AG09319 (cell line): Measurements from ENCODE around the gene ATG9B.

Experiments
- DNase-seq: peaks from one replicate; pipeline ENCODE4 v3.0.0-alpha.2; 2010; ENCODE audit warnings: low read depth; ENCODE audit errors: extremely low read depth
- TF ChIP-seq, protein P1 (sequence below): IDR thresholded peaks from 2 replicates; pipeline ENCODE4 v1.5.1; 2011; ENCODE audit warnings: low read depth, mild to moderate bottlenecking, inconsistent platforms, low read length, moderate library complexity

ATG9B gene

GRCh38 chr7:151066273-151066974, 42.1 kb upstream of the ATG9B start:
- DNase-seq = no peak
- TF ChIP-seq, protein P1, sequence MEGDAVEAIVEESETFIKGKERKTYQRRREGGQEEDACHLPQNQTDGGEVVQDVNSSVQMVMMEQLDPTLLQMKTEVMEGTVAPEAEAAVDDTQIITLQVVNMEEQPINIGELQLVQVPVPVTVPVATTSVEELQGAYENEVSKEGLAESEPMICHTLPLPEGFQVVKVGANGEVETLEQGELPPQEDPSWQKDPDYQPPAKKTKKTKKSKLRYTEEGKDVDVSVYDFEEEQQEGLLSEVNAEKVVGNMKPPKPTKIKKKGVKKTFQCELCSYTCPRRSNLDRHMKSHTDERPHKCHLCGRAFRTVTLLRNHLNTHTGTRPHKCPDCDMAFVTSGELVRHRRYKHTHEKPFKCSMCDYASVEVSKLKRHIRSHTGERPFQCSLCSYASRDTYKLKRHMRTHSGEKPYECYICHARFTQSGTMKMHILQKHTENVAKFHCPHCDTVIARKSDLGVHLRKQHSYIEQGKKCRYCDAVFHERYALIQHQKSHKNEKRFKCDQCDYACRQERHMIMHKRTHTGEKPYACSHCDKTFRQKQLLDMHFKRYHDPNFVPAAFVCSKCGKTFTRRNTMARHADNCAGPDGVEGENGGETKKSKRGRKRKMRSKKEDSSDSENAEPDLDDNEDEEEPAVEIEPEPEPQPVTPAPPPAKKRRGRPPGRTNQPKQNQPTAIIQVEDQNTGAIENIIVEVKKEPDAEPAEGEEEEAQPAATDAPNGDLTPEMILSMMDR = no peak

- no peak for DNase-seq
- TF ChIP-seq, protein P1 = no peak
Observed at GRCh38 chr7:151065516-151065915, 41.2 kb upstream of the ATG9B start.

DNA sequence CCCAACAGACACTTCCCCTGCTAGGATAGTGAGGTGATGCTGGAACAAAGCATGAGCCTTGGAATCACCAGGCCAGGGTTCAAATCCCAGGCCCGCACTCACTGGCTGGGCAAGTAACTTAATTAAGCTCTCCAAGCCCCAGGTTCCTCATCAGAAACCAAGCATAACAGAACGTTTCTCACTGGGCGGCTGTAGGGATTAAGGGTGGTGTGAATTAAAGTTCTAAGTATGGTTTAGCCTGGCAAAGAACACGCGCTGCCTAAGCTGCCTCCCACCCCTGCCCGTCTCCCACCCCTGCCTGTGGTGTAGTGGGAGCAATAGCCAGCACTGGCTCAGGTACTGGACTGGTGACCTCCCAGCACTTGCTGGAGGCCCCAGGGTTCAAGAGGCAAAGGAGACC, 40.7 kb upstream of the ATG9B start:
- TF ChIP-seq, protein P1 = no peak
- DNase-seq = no peak

DNA sequence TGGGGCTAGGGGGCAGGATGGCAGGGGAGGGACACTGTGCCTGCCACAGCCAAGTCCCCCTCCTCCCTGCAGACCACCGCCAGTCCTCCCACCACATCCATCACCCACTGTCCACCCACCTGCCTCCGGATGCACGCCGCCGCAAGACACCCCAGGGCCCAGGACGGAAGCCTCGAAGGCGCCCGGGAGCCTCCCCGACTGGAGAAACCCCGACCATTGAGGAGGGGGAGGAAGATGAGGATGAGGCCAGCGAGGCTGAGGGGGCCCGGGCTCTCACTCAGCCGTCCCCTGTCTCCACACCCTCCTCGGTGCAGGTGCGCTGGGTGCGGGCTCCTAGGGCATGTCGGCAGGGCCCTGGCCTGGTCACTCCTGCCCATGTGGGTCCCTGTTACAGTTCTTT, 40.2 kb upstream of the ATG9B start:
- no peak for DNase-seq
- TF ChIP-seq, protein P1 = no peak

DNA sequence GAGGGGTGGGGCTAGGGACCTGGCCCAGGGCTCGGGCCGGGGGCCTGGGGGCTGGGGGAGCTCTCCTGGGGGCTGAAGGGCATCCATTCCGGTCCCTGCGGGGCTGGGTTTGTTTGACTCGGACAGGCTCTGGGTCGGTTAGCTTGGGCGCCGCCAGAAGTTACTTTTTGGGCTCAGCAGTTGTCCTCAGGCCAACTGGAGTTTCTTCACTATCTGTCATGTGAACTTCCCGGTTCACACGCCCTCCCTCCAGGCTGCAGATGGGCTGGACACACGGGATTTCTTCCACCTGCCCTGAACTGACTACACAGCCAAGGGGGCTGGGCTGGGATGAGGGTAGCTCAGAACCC, 38.9 kb upstream of the ATG9B start:
- no peak for DNase-seq
- TF ChIP-seq, protein P1 = no peak

DNA sequence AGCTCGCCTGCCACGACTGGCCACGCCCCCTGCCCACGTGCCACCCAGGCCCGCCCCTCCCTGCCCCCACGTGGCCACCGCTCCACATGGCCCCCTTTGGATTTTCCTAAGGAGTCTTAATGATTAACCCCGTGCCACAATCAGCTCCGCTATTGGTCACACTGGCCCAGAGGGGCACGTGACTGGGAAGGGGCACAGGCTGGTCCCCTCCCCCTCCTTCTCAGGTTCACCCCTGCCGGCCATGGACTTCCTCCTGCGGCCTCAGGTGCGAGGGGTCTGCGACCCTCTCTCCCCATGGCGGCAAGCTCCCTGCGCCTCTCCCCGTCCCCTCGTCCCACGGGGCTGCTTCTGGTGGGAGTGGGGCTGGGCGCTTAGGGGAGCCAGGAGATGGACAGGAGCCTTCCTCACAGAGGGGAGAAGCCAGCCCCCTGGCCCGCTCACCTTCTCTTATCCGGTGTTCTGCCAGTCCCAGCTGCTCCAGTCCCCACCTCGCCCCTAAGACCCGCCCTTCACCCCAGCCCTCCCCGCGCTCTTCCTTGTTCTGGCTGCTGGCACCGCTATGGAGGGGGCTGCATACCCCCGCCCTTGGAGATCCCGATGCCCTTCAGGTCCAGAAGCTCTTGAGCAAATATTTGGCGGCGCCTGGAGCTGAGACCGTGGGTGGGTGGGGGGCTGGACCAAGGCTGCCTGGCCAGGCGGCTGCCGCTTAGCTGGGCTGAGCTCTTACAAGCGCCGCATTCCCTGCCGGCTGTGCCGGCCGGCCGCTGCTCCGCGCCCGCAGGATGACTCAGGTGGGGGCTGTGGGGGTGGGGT, 38.3 kb upstream of the ATG9B start:
- no peak for DNase-seq
- TF ChIP-seq, protein P1 = no peak

DNA sequence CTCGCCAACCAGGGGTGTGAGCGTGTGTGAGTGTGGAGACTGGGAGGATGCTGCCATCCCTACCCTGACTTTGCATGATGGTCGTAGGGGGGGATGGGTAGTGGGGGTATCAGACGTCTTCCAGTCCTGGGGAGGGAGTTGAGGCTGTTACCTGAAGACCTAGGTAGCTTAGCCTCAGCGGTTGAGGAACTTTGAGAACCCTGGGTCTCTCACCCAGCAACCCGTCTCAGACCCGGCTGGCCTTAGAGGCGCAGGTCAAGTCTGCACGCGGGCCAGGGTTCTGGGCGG, 37.8 kb upstream of the ATG9B start:
- TF ChIP-seq, protein P1 = no peak
- DNase-seq = no peak
